GM23248 (cell line): Measurements from ENCODE around the gene RAB36.

Source experiments
- EZH2 ChIP-seq: fragments of 200-600 bp; sonication (generic); IDR thresholded peaks from 2 replicates; pipeline ENCODE4 v1.6.1; 2018; ENCODE audit warnings: antibody characterized with exemption, mild to moderate bottlenecking; ENCODE audit not compliant: insufficient read depth, poor library complexity, severe bottlenecking
- EZH2phosphoT487 ChIP-seq: fragments of 200-600 bp; sonication (generic); IDR thresholded peaks from 2 replicates; pipeline ENCODE4 v1.6.1; 2018; ENCODE audit warnings: antibody characterized with exemption, moderate library complexity, mild to moderate bottlenecking, low read depth; ENCODE audit not compliant: insufficient read depth

- no peak for TF ChIP-seq EZH2
- TF ChIP-seq EZH2phosphoT487 = no peak
Observed at GRCh38 chr22:23124611-23125511, 20.4 kb upstream of the RAB36 start.
